Measurements from ENCODE around the gene KCNQ1.

The KCNQ1 gene

DNA sequence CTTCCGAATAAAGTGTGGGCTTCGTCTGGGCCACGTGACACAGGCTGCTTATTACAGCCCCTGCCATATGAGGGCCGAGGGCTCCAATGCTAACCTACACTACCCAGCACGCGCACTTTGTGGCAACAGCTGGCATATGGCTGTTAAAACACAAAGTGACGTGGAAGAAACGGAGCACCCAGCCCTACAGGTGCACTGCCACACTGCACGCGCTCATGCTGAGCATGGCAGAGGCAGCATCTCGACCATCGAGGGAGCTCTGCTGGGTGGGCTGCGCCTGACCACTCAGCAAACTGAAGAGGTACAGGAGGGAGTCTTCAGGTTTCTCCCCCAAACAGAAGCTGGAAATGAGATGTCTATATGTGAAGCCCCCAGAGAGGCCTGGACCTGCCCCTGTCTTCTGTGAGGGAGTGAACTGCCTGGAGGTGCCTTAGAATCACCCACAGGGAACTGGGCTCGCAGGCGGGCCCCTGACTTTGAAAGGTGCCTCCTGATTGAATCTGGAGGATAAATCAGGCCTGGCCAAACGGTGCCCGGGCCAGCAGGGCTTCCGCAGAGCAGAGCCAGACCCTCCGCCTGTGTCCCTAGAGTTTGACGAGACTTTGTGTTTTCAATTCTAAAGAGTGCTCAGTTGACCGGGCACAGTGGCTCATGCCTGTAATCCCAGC, 26.0 kb upstream of the KCNQ1 start:
- Histone ChIP-seq H3K4me3 (ENCODE audit: low read depth, low read length, poor library complexity, severe bottlenecking) (no peak overlapping the region), H4K20me1 (ENCODE audit: insufficient read depth, low read length) (no peaks in the 10 kb centered on the region), H3K27ac (ENCODE audit: low read depth, low read length, poor library complexity, severe bottlenecking) (no peak overlapping the region), H3K79me2 (ENCODE audit: insufficient read depth, low read length) (no peaks in the 10 kb centered on the region), H3K9me2 (ENCODE audit: low read depth, low read length) (no peaks in the 10 kb centered on the region), H3K9ac (ENCODE audit: low read length) (no peak overlapping the region), H3K4me1 (ENCODE audit: insufficient read depth, low read length, severe bottlenecking) (no peaks in the 10 kb centered on the region), H3K4me2 (ENCODE audit: low read length) (no peak overlapping the region), H3K27me3 (ENCODE audit: insufficient read depth, low read length) (no peaks in the 10 kb centered on the region), H3F3A (ENCODE audit: insufficient read depth, low read length) (no peaks in the 10 kb centered on the region), H3K36me3 (ENCODE audit: insufficient read depth, low read length) (no peaks in the 10 kb centered on the region), H2AFZ (ENCODE audit: low read length) (no peak overlapping the region), H3K9me3 (ENCODE audit: low read length) (no peaks in the 10 kb centered on the region)
- TF ChIP-seq, protein P1, sequence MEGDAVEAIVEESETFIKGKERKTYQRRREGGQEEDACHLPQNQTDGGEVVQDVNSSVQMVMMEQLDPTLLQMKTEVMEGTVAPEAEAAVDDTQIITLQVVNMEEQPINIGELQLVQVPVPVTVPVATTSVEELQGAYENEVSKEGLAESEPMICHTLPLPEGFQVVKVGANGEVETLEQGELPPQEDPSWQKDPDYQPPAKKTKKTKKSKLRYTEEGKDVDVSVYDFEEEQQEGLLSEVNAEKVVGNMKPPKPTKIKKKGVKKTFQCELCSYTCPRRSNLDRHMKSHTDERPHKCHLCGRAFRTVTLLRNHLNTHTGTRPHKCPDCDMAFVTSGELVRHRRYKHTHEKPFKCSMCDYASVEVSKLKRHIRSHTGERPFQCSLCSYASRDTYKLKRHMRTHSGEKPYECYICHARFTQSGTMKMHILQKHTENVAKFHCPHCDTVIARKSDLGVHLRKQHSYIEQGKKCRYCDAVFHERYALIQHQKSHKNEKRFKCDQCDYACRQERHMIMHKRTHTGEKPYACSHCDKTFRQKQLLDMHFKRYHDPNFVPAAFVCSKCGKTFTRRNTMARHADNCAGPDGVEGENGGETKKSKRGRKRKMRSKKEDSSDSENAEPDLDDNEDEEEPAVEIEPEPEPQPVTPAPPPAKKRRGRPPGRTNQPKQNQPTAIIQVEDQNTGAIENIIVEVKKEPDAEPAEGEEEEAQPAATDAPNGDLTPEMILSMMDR (IDR thresholded peaks at IDR 0.05; ENCODE audit: low read length): no peak
- no peak for TF ChIP-seq EZH2 (IDR thresholded peaks at IDR 0.05; ENCODE audit: borderline replicate concordance, low read length)

DNA sequence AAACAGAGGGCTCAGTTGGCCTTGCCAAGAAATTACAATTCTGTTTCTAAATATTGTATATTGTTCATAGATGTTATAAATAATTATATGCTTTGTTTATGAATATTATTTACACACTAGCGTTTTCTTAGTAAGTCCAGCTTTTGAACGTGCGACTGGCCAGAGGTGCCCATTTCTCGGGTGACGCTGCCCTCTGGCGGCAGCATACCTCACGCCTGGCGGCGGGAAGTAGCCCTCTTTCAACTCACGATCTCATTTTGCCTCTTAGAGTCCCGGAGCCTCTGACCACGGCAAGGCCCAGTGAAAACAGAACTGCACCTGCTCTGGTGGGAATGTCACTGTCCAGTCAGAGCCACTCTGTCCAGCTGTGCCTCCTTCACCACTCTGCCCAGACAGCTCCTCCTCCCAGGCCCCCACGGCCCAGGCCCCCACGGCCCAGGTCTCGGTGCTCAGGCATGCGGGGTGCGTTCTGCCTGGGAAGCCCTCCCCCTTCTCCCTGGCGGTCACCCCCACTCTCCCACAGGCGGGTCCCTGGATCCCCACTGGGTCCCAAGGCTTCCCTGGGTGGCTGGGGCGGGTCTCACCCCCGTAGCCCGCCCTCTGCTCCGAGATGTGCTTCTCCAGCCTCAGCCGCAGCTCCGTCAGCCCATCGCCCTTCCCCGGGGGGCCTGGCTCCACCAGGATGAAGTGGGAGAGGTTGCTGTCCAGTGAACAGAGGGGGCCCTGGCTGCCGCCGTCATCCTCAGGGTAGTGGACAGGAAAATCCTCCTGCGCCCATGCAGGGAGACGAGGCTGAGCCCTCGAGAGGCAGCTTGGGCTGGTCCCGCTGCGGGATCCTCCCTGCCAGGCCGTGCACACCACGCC, 24.9 kb upstream of the KCNQ1 start:
- no peak for TF ChIP-seq EZH2 (IDR thresholded peaks at IDR 0.05; ENCODE audit: borderline replicate concordance, low read length)
- TF ChIP-seq, protein P1 (IDR thresholded peaks at IDR 0.05; ENCODE audit: low read length): peak; percentile 76
- Histone ChIP-seq H3K4me1 (ENCODE audit: insufficient read depth, low read length, severe bottlenecking) (no peaks in the 10 kb centered on the region), H3K27ac (ENCODE audit: low read depth, low read length, poor library complexity, severe bottlenecking) (no peak overlapping the region), H3K27me3 (ENCODE audit: insufficient read depth, low read length) (no peaks in the 10 kb centered on the region), H3F3A (ENCODE audit: insufficient read depth, low read length) (no peaks in the 10 kb centered on the region), H3K4me3 (ENCODE audit: low read depth, low read length, poor library complexity, severe bottlenecking) (no peak overlapping the region), H3K4me2 (ENCODE audit: low read length) (no peak overlapping the region), H3K79me2 (ENCODE audit: insufficient read depth, low read length) (no peaks in the 10 kb centered on the region), H3K9me2 (ENCODE audit: low read depth, low read length) (no peaks in the 10 kb centered on the region), H3K9me3 (ENCODE audit: low read length) (no peaks in the 10 kb centered on the region), H3K36me3 (ENCODE audit: insufficient read depth, low read length) (no peaks in the 10 kb centered on the region), H4K20me1 (ENCODE audit: insufficient read depth, low read length) (no peaks in the 10 kb centered on the region), H3K9ac (ENCODE audit: low read length) (no peak overlapping the region), H2AFZ (ENCODE audit: low read length) (no peak overlapping the region)

DNA sequence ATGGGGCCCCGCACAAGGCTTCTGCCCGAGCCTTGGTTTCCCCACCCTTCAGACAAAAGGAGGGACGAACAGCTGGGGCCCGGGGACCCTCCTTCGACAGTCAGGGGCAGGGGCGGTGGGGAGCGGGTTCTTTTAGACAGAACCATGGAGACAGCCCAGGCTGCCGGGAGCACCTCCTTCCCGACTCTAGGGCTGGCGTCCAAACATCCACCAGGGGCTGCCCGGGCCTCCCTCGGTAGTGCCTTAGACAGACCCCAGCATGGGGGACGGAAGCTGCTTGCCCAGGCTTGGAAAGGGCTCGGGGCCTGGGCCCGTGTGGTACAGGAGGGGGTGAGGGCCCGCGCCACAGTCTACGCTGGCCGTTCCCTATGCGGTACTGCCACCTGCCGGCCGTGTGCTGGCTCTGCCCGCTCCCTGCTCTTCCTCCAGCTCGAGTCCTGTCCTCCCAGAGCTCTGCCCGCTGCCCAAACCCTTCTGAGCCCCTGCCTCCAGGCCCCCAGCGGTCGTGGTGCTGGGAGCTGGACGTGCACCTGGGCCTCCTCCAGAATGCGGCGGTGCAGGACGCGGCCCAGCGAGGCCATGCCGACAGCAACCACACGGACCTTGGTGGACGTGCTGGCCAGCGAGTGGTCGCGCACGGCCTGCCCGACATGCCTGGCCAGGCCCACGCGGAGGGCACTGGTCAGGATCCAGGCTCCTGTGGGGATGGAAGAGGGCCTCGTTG, 24.1 kb upstream of the KCNQ1 start:
- H3K9ac ChIP-seq (ENCODE audit: low read length): no peak overlapping the region
- no peaks in the 10 kb centered on the region for H4K20me1 ChIP-seq (ENCODE audit: insufficient read depth, low read length)
- no peak overlapping the region for H3K27ac ChIP-seq (ENCODE audit: low read depth, low read length, poor library complexity, severe bottlenecking)
- TF ChIP-seq EZH2 (IDR thresholded peaks at IDR 0.05; ENCODE audit: borderline replicate concordance, low read length): no peak
- TF ChIP-seq, protein P1 (IDR thresholded peaks at IDR 0.05; ENCODE audit: low read length): peak; percentile 75
- H3F3A ChIP-seq (ENCODE audit: insufficient read depth, low read length): no peaks in the 10 kb centered on the region
- H3K36me3 ChIP-seq (ENCODE audit: insufficient read depth, low read length): no peaks in the 10 kb centered on the region
- no peak overlapping the region for H2AFZ ChIP-seq (ENCODE audit: low read length)
- no peaks in the 10 kb centered on the region for H3K9me2 ChIP-seq (ENCODE audit: low read depth, low read length)
- H3K4me1 ChIP-seq (ENCODE audit: insufficient read depth, low read length, severe bottlenecking): no peaks in the 10 kb centered on the region
- H3K27me3 ChIP-seq (ENCODE audit: insufficient read depth, low read length): no peaks in the 10 kb centered on the region
- no peak overlapping the region for H3K4me2 ChIP-seq (ENCODE audit: low read length)
- H3K9me3 ChIP-seq (ENCODE audit: low read length): no peaks in the 10 kb centered on the region
- no peaks in the 10 kb centered on the region for H3K79me2 ChIP-seq (ENCODE audit: insufficient read depth, low read length)
- H3K4me3 ChIP-seq (ENCODE audit: low read depth, low read length, poor library complexity, severe bottlenecking): no peak overlapping the region
